OCI-LY1 (cell line): ENCODE measurements around the gene IL4R.

Source experiments
- CTCF ChIP-seq: fragments of 200-600 bp; sonication (generic), shearing (Covaris generic); IDR thresholded peaks from 2 replicates; pipeline ENCODE4 v1.5.1; 2017; ENCODE audit warnings: mild to moderate bottlenecking, antibody characterized with exemption, low read length, moderate library complexity, mixed read lengths
- EZH2 ChIP-seq: fragments of 200-600 bp; sonication (generic), shearing (Covaris generic); IDR thresholded peaks from 2 replicates; pipeline ENCODE4 v1.8.0; 2017; ENCODE audit warnings: borderline replicate concordance, mixed run types, mild to moderate bottlenecking, antibody characterized with exemption, low read length, moderate library complexity, mixed read lengths

GRCh38 chr16:27341971-27342370 is 28.2 kb downstream of the IL4R start:
- TF ChIP-seq CTCF = no peak
- TF ChIP-seq EZH2 = no peak
